Measurements from ENCODE around the gene FUZ. TPM values are rescaled to one million over a fixed set of nuclear protein-coding genes. Genes with fewer than 3 reads are reported as not detected.

The FUZ gene
- total RNA-seq: 10.4 and 16.1 TPM in 2 replicates

GRCh38 chr19:49812997-49813861 is at the start of gene FUZ:
Gene FUZ, minus strand, starts transcription at chr19:49813292. Its CDS starts 186 bp downstream, at chr19:49813106.

GRCh38 chr19:49850487-49851342 is 37.6 kb upstream of the FUZ start, which contains the start of gene PTOV1:
Gene PTOV1, plus strand, starts transcription at chr19:49851159.

GRCh38 chr19:49817964-49818648 is 5.0 kb upstream of the FUZ start, which contains the start of gene MED25:
Gene MED25, plus strand, starts transcription at chr19:49818289. Its CDS starts 53 bp downstream, at chr19:49818342.

GRCh38 chr19:49766930-49767299 is 46.2 kb downstream of the FUZ start, which contains the start of gene AP2A1:
Gene AP2A1, plus strand, starts transcription at chr19:49767001. Its CDS starts 133 bp downstream, at chr19:49767134.

GRCh38 chr19:49763230-49763629 is 49.9 kb downstream of the FUZ start, which contains the start of gene TSKS:
Gene TSKS, minus strand, starts transcription at chr19:49763306. Its CDS starts 59 bp downstream, at chr19:49763247.

Other genes starting within 250 kb of the FUZ start
- gene NOSIP, start 232.7 kb downstream of the FUZ start, total RNA-seq: 28.3 and 49.6 TPM in 2 replicates
- 0.23 and 0.89 TPM in 2 replicates for gene PRRG2, start 232.0 kb downstream of the FUZ start, total RNA-seq
- 2.7 and 5.2 TPM in 2 replicates for gene PRR12, start 222.1 kb downstream of the FUZ start, total RNA-seq
- 45.1 and 75.3 TPM in 2 replicates for gene RRAS, start 173.1 kb downstream of the FUZ start, total RNA-seq
- 18.4 and 40.9 TPM in 2 replicates for gene SCAF1, start 171.1 kb downstream of the FUZ start, total RNA-seq
- 33.0 and 64.1 TPM in 2 replicates for gene IRF3, start 147.4 kb downstream of the FUZ start, total RNA-seq
- gene BCL2L12, start 147.4 kb downstream of the FUZ start, total RNA-seq: 1.5 and 2.4 TPM in 2 replicates
- gene PRMT1, start 136.0 kb downstream of the FUZ start, total RNA-seq: 303 and 388 TPM in 2 replicates
- gene ADM5, start 123.7 kb downstream of the FUZ start, total RNA-seq: 0.51 and 0.59 TPM in 2 replicates
- gene CPT1C, start 122.2 kb downstream of the FUZ start, total RNA-seq: 18.4 and 18.7 TPM in 2 replicates
- 0.28 TPM in 1 of 2 replicates, not detected in the other for gene TSKS, start 50.0 kb downstream of the FUZ start, total RNA-seq
- 63.0 and 125 TPM in 2 replicates for gene AP2A1, start 46.3 kb downstream of the FUZ start, total RNA-seq
- 28.9 and 32.4 TPM in 2 replicates for gene MED25, start 5.0 kb upstream of the FUZ start, total RNA-seq
- gene PTOV1, start 37.9 kb upstream of the FUZ start, total RNA-seq: 58.5 and 74.6 TPM in 2 replicates
- gene PNKP, start 54.3 kb upstream of the FUZ start, total RNA-seq: 40.2 and 40.4 TPM in 2 replicates
- gene AKT1S1, start 64.1 kb upstream of the FUZ start, total RNA-seq: 9.8 and 13.5 TPM in 2 replicates
- 10.1 and 16.1 TPM in 2 replicates for gene TBC1D17, start 64.4 kb upstream of the FUZ start, total RNA-seq
- 2.1 TPM in 2 replicates for gene IL4I1, start 83.6 kb upstream of the FUZ start, total RNA-seq
- 4.5 and 4.8 TPM in 2 replicates for gene ATF5, start 115.9 kb upstream of the FUZ start, total RNA-seq
- 19.6 and 36.5 TPM in 2 replicates for gene NUP62, start 116.2 kb upstream of the FUZ start, total RNA-seq
- not detected in 2 replicates for gene SIGLEC11, start 147.9 kb upstream of the FUZ start, total RNA-seq
- 21.4 and 22.9 TPM in 2 replicates for gene VRK3, start 212.1 kb upstream of the FUZ start, total RNA-seq
- gene ZNF473, start 212.7 kb upstream of the FUZ start, total RNA-seq: 5.8 and 6.5 TPM in 2 replicates

Data from smooth muscle cell of the umbilical artery (primary cell).